Trophoblast cell (in vitro differentiated cells and primary cell): ENCODE data around the gene MSI1.
A peak's percentile ranks its signal among the peaks of the same experiment; 100 is the strongest.

Source experiments
- DNase-seq, 2 donors: peaks; one replicate each; pipeline ENCODE4 v3.0.0-alpha.2; 2016
- H2AFZ ChIP-seq: 2 replicates; pipeline ENCODE4 v1.6.1; 2013; ENCODE audit warnings: low read length, moderate library complexity, mild to moderate bottlenecking; ENCODE audit not compliant: insufficient read depth, poor library complexity
- H2AK5ac ChIP-seq: 2 replicates; pipeline ENCODE4 v1.6.1; 2013; ENCODE audit warnings: mild to moderate bottlenecking, low read length
- H2BK120ac ChIP-seq: 2 replicates; pipeline ENCODE4 v1.6.1; 2013; ENCODE audit warnings: low read length, mild to moderate bottlenecking, moderate library complexity; ENCODE audit not compliant: insufficient read depth, poor library complexity
- H2BK12ac ChIP-seq: 2 replicates; pipeline ENCODE4 v1.6.1; 2013; ENCODE audit warnings: mild to moderate bottlenecking, low read length, moderate library complexity
- H2BK5ac ChIP-seq: 2 replicates; pipeline ENCODE4 v1.6.1; 2013; ENCODE audit warnings: low read length, low read depth, moderate library complexity, mild to moderate bottlenecking; ENCODE audit not compliant: poor library complexity
- H3K14ac ChIP-seq: 2 replicates; pipeline ENCODE4 v1.6.1; 2013; ENCODE audit warnings: mild to moderate bottlenecking, low read length
- H3K18ac ChIP-seq: 2 replicates; pipeline ENCODE4 v1.6.1; 2013; ENCODE audit warnings: mild to moderate bottlenecking, low read length
- H3K23ac ChIP-seq: 2 replicates; pipeline ENCODE4 v1.6.1; 2013; ENCODE audit warnings: low read length
- H3K27ac ChIP-seq: 2 replicates; pipeline ENCODE4 v1.5.1; 2013; ENCODE audit warnings: low read depth, mild to moderate bottlenecking, inconsistent platforms, low read length, moderate library complexity
- H3K27me3 ChIP-seq: 2 replicates; pipeline ENCODE4 v1.6.1; 2013; ENCODE audit warnings: inconsistent platforms, mild to moderate bottlenecking, low read length, moderate library complexity; ENCODE audit not compliant: insufficient read depth
- H3K36me3 ChIP-seq, 2 experiments: 1 replicate in 1 of 2; 2 replicates in 1 of 2; pipeline ENCODE4 v1.6.1; 2013; ENCODE audit warnings: low read length in 2 of 2, mild to moderate bottlenecking in 2 of 2, moderate library complexity in 1 of 2; ENCODE audit not compliant: insufficient read depth in 2 of 2, control insufficient read depth in 1 of 2
- H3K4ac ChIP-seq: 2 replicates; pipeline ENCODE4 v1.6.1; 2013; ENCODE audit warnings: low read depth, mild to moderate bottlenecking, low read length, moderate library complexity
- H3K4me1 ChIP-seq, 2 experiments: 1 replicate in 1 of 2; 2 replicates in 1 of 2; pipeline ENCODE4 v1.6.1; 2013; ENCODE audit warnings: low read length in 2 of 2, mild to moderate bottlenecking in 2 of 2, moderate library complexity in 1 of 2; ENCODE audit not compliant: insufficient read depth in 2 of 2, control insufficient read depth in 1 of 2
- H3K4me2 ChIP-seq: 2 replicates; pipeline ENCODE4 v1.6.1; 2013; ENCODE audit warnings: inconsistent platforms, mild to moderate bottlenecking, low read length, moderate library complexity
- H3K4me3 ChIP-seq: 2 replicates; pipeline ENCODE4 v1.5.1; 2013; ENCODE audit warnings: mild to moderate bottlenecking, low read depth, low read length, inconsistent platforms
- H3K79me1 ChIP-seq: one replicate; pipeline ENCODE4 v1.6.1; 2013; ENCODE audit warnings: low read length
- H3K79me2 ChIP-seq: 2 replicates; pipeline ENCODE4 v1.6.1; 2013; ENCODE audit warnings: low read length, mild to moderate bottlenecking; ENCODE audit not compliant: control insufficient read depth, insufficient read depth, poor library complexity
- H3K9ac ChIP-seq: 2 replicates; pipeline ENCODE4 v1.6.1; 2013; ENCODE audit warnings: mild to moderate bottlenecking, low read length
- H3K9me3 ChIP-seq: 2 replicates; pipeline ENCODE4 v1.6.1; 2013; ENCODE audit warnings: low read depth, mild to moderate bottlenecking, control low read depth, inconsistent platforms, low read length; ENCODE audit not compliant: insufficient read depth
- H4K12ac ChIP-seq: 2 replicates; pipeline ENCODE4 v1.6.1; 2013; ENCODE audit warnings: low read depth, mild to moderate bottlenecking, low read length, moderate library complexity
- H4K8ac ChIP-seq: 2 replicates; pipeline ENCODE4 v1.6.1; 2013; ENCODE audit warnings: low read depth, mild to moderate bottlenecking, low read length, moderate library complexity
- H4K91ac ChIP-seq: one replicate; pipeline ENCODE4 v1.6.1; 2013; ENCODE audit warnings: low read depth, mild to moderate bottlenecking, low read length, moderate library complexity
- WGBS: extraction: QIAGEN DNeasy Blood & Tissue Kit; methylation state at CpG from one replicate; pipeline ENCODE4 v1.1.7; 2013; ENCODE audit warnings: missing lambda C conversion rate; ENCODE audit not compliant: insufficient read length, insufficient coverage; ENCODE audit errors: extremely low coverage; 5-methylcytosine and 5-hydroxymethylcytosine counted together

Gene MSI1

DNA sequence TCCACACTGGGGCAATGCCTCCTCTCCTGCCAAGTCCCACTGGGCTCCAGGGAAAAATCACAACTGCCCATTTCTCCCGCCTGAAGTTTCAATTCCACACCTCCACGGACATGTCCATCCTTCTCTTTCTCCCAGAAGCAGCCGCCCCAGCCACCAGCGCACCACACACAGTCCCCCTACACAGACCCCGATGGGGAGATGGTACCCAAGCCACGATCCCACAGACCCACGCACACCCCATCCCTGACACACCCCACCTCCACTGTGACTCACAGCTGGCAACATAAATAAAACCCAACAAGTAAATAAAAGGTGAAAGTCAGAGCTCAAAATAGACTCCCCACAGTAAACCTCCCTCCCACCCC lies 2.6 kb downstream of the MSI1 start:
- Histone ChIP-seq H4K91ac (no peak overlapping the region), H3K4ac (no peak overlapping the region), H2AK5ac (no peak overlapping the region), H2BK12ac (no peak overlapping the region), H3K9me3 (no peaks in the 10 kb centered on the region), H3K79me2 (peaks cover 9% of the 10 kb centered on the region), H4K8ac (no peak overlapping the region), H3K4me1 (peaks cover 13 to 19% of the 10 kb centered on the region in 2 experiments), H3K79me1 (peaks cover 14% of the 10 kb centered on the region), H3K27ac (no peak overlapping the region), H3K23ac (no peak overlapping the region), H3K14ac (no peak overlapping the region), H3K18ac (no peak overlapping the region), H4K12ac (no peak overlapping the region), H3K9ac (no peak overlapping the region), H3K4me2 (no peak overlapping the region), H3K4me3 (no peak overlapping the region), H3K36me3 (peaks cover 10 to 18% of the 10 kb centered on the region in 2 experiments), H2BK5ac (no peak overlapping the region), H2AFZ (no peak overlapping the region), H2BK120ac (no peak overlapping the region), H3K27me3 (peaks cover 28% of the 10 kb centered on the region)
- no peak for DNase-seq
- no CpG with 5 or more reads among the region's 7 CpGs for WGBS

DNA sequence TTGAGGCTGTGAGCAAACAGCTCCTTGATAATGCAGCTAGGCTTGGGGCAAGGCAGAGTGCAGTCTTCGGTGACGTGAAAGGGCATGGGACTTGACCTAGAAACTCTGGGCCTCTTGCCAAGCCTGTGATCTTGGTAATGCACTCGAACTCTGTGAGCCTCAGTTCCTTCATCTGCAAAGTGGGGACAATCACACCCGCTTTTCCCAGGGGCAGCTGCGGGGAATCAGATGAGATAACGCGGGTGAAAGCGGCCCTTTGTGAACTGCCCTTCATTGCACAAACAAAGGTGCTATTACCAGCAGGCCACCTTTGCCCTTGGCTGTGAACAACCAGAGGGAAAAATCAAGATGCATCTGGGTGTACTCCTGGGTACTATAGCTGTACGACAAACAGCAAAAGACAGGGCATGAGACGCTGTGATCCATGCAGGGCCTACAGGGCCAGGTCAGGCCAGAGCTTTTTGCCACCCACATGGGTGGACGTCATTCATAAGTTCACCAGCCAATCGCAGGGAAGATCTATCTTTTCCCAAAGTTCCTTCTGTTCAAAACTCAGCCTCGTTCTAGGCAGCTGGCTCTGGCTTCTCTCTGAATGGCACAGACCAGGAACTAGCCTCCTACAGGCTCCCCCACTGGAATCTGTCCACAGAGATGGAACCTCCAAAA lies 3.2 kb downstream of the MSI1 start:
- Histone ChIP-seq H4K8ac (no peak overlapping the region), H3K23ac (no peak overlapping the region)
- WGBS: no CpG with 5 or more reads among the region's 13 CpGs

DNA sequence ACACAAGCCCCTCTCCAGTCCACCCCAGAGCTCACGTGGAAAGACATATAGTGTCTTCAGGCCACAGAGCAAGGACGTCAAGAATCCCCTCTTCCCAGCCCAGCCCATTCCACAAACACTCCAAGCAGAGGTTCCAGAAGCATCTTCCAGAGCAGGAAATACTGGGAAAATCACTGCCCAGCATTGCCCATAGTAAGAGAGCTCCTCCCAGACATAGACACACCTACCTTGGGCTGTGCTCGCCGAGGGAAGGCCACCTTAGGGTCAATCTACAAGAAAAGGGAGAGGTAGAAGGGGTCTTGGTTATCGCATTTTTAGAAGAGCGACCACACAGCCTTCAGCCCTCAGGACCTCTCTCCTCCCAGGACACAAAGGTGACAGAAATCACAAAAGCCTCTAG lies 4.5 kb downstream of the MSI1 start:
- Histone ChIP-seq H3K18ac (no peak overlapping the region), H3K9me3 (no peaks in the 10 kb centered on the region), H3K27me3 (peaks cover 10% of the 10 kb centered on the region), H4K12ac (no peak overlapping the region), H3K4ac (no peak overlapping the region), H2BK12ac (no peak overlapping the region), H2AFZ (no peak overlapping the region), H2BK120ac (no peak overlapping the region), H3K23ac (no peak overlapping the region), H3K4me1 (peaks cover 18 to 24% of the 10 kb centered on the region in 2 experiments), H3K4me2 (no peak overlapping the region), H3K9ac (no peak overlapping the region), H2BK5ac (no peak overlapping the region), H3K79me2 (peaks cover 10% of the 10 kb centered on the region), H4K91ac (no peak overlapping the region), H3K79me1 (peaks cover 16% of the 10 kb centered on the region), H3K27ac (no peak overlapping the region), H3K36me3 (peaks cover 10 to 22% of the 10 kb centered on the region in 2 experiments), H2AK5ac (no peak overlapping the region), H3K14ac (no peak overlapping the region), H3K4me3 (no peak overlapping the region), H4K8ac (no peak overlapping the region)
- WGBS: no CpG with 5 or more reads among the region's 6 CpGs
- no peak for DNase-seq

More for the DNA sequence above, 3.2 kb downstream of the MSI1 start:
- H3K4me3 ChIP-seq: no peak overlapping the region
- H2AK5ac ChIP-seq: no peak overlapping the region
- no peak overlapping the region for H4K91ac ChIP-seq
- H3K9ac ChIP-seq: no peak overlapping the region
- H4K12ac ChIP-seq: no peak overlapping the region
- peaks cover 10% of the 10 kb centered on the region for H3K79me2 ChIP-seq
- H3K79me1 ChIP-seq: peaks cover 18% of the 10 kb centered on the region
- H3K18ac ChIP-seq: no peak overlapping the region
- peak in 1 of 2 donors; percentile 30 for DNase-seq
- H3K4ac ChIP-seq: no peak overlapping the region
- H2BK12ac ChIP-seq: no peak overlapping the region
- no peak overlapping the region for H2BK120ac ChIP-seq
- H3K9me3 ChIP-seq: no peaks in the 10 kb centered on the region
- H2BK5ac ChIP-seq: no peak overlapping the region
- H3K36me3 ChIP-seq: peaks cover 10 to 18% of the 10 kb centered on the region in 2 experiments
- no peak overlapping the region for H3K14ac ChIP-seq
- H2AFZ ChIP-seq: no peak overlapping the region
- no peak overlapping the region for H3K27ac ChIP-seq
- peaks cover 23% of the 10 kb centered on the region for H3K27me3 ChIP-seq
- H3K4me2 ChIP-seq: no peak overlapping the region
- peaks cover 17 to 23% of the 10 kb centered on the region in 2 experiments for H3K4me1 ChIP-seq

DNA sequence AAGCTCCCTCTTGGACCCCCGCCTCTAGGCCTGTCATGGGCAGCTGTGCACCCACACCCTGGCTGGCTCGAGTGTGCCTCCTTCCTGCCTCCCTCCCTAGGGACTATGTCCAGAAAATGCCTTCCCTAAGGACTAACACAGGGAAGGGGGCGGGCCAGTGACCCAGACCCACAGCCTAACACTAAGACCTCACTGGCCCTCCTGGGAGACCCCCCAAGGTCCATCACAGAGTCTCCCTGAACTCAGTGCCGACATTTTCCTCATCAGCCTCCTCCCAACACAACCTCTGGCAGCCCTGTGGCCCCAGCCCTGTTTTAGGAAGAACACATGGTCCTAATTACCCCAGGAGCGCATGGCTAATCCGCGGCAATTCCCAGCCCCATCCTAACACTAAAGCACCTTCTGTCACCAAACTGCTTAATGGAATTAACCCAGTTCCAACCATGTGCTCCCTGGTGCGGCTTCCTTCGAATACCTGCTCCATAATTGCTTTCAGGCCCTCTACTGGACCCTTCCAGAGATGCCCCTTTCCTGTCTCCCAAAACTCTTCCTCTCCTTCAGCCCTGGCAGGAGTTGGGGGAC lies 5.6 kb downstream of the MSI1 start:
- no peak for DNase-seq
- no peak overlapping the region for H3K4me2 ChIP-seq
- H3K36me3 ChIP-seq: peaks cover 10 to 22% of the 10 kb centered on the region in 2 experiments
- H4K91ac ChIP-seq: no peak overlapping the region
- H2BK120ac ChIP-seq: no peak overlapping the region
- H2AK5ac ChIP-seq: no peak overlapping the region
- no peak overlapping the region for H3K14ac ChIP-seq
- WGBS: no CpG with 5 or more reads among the region's 9 CpGs
- no peak overlapping the region for H3K18ac ChIP-seq
- H2BK5ac ChIP-seq: no peak overlapping the region
- H4K12ac ChIP-seq: no peak overlapping the region
- peaks cover 29 to 34% of the 10 kb centered on the region in 2 experiments for H3K4me1 ChIP-seq
- no peak overlapping the region for H3K4me3 ChIP-seq
- H3K23ac ChIP-seq: no peak overlapping the region
- H3K79me1 ChIP-seq: peaks cover 19% of the 10 kb centered on the region
- peaks cover 5% of the 10 kb centered on the region for H3K79me2 ChIP-seq
- H2BK12ac ChIP-seq: no peak overlapping the region
- no peak overlapping the region for H3K4ac ChIP-seq
- H3K27ac ChIP-seq: no peak overlapping the region
- no peaks in the 10 kb centered on the region for H3K9me3 ChIP-seq
- peaks cover under 1% of the 10 kb centered on the region for H3K27me3 ChIP-seq
- H3K9ac ChIP-seq: no peak overlapping the region
- no peak overlapping the region for H2AFZ ChIP-seq
- H4K8ac ChIP-seq: no peak overlapping the region
